Common myeloid progenitor, CD34-positive (primary cell): Measurements from ENCODE around the gene PTPN23.

Experiments
- CTCF ChIA-PET: fragments of 350-600 bp; sonication (Branson Sonifier 250); formaldehyde crosslinking; loops from one replicate; lab custom pipeline; 2021; ENCODE audit warnings: antibody characterized with exemption; lab: Charles Lee
- POLR2A ChIA-PET: fragments of 350-600 bp; sonication (Branson Sonifier 250); formaldehyde crosslinking; loops from one replicate; lab custom pipeline; 2021; ENCODE audit warnings: antibody characterized with exemption; lab: Charles Lee
- DNase-seq, 3 donors: peaks; one replicate each; pipeline versions ENCODE4 v3.0.0 to v3.0.0-alpha.2; 2013
- H3K27ac ChIP-seq, 2 experiments: 1 replicate in 1 of 2; 2 replicates in 1 of 2; pipeline ENCODE4 v1.7.0; 2013; ENCODE audit warnings: inconsistent platforms in 2 of 2, low read length in 2 of 2, mild to moderate bottlenecking in 2 of 2, low read depth in 1 of 2, moderate library complexity in 1 of 2; ENCODE audit not compliant: severe bottlenecking in 2 of 2, insufficient read depth in 1 of 2, poor library complexity in 1 of 2
- H3K27me3 ChIP-seq, 5 experiments: replicated peaks in 2 of 5; 1 replicate in 3 of 5; 2 replicates in 2 of 5; pipeline versions ENCODE4 v1.6.1 to v1.7.0; 2013; ENCODE audit warnings: low read length in 4 of 5, mild to moderate bottlenecking in 2 of 5, moderate library complexity in 2 of 5, inconsistent platforms in 1 of 5; ENCODE audit not compliant: insufficient read depth in 5 of 5, control insufficient read depth in 4 of 5
- H3K36me3 ChIP-seq, 4 experiments: 1 replicate in 2 of 4; 2 replicates in 2 of 4; pipeline versions ENCODE4 v1.6.1 to v1.7.0; 2013; ENCODE audit warnings: low read length in 3 of 4, control low read depth in 1 of 4, mild to moderate bottlenecking in 1 of 4; ENCODE audit not compliant: control insufficient read depth in 4 of 4, insufficient read depth in 4 of 4
- H3K4me1 ChIP-seq, 4 experiments: 1 replicate in 3 of 4; 2 replicates in 1 of 4; pipeline versions ENCODE4 v1.6.1 to v1.7.1; 2013; ENCODE audit warnings: low read length in 3 of 4, mild to moderate bottlenecking in 3 of 4, control low read depth in 1 of 4, inconsistent platforms in 1 of 4, moderate library complexity in 1 of 4; ENCODE audit not compliant: control insufficient read depth in 4 of 4, insufficient read depth in 4 of 4; ENCODE audit errors: control extremely low read depth in 1 of 4
- H3K4me3 ChIP-seq, 7 experiments: 1 replicate in 4 of 7; 2 replicates in 3 of 7; pipeline versions ENCODE4 v1.5.1 to v1.7.0; 2013; ENCODE audit warnings: mild to moderate bottlenecking in 7 of 7, low read length in 6 of 7, moderate library complexity in 6 of 7, inconsistent platforms in 2 of 7, low read depth in 2 of 7, control low read depth in 1 of 7; ENCODE audit not compliant: insufficient read depth in 4 of 7, control insufficient read depth in 1 of 7; ENCODE audit errors: extremely low read depth in 1 of 7
- H3K9me3 ChIP-seq, 5 experiments: 1 replicate in 4 of 5; 2 replicates in 1 of 5; pipeline versions ENCODE4 v1.6.1 to v1.7.1; 2013; ENCODE audit warnings: low read length in 4 of 5, mild to moderate bottlenecking in 2 of 5, inconsistent platforms in 1 of 5, low read depth in 1 of 5, moderate library complexity in 1 of 5; ENCODE audit not compliant: control insufficient read depth in 4 of 5, insufficient read depth in 2 of 5; ENCODE audit errors: control extremely low read depth in 1 of 5
- WGBS: methylation state at CpG from one replicate; pipeline ENCODE4 v1.1.5; 2013; ENCODE audit not compliant: insufficient coverage; 5-methylcytosine and 5-hydroxymethylcytosine counted together

PTPN23 gene

GRCh38 chr3:47418167-47419082, 37.6 kb downstream of the PTPN23 start:
- POLR2A ChIA-PET: no interaction called here
- H3K4me3 ChIP-seq: no peak overlapping the region
- 98% methylated on average over 46 of the region's 53 CpGs for WGBS
- H3K36me3 ChIP-seq: peaks cover 6 to 82% (median 49%) of the 10 kb centered on the region in 4 experiments
- peaks cover 0 to 18% (median 8%) of the 10 kb centered on the region in 4 experiments for H3K4me1 ChIP-seq
- CTCF ChIA-PET: interaction anchor here (6.3 kb wide), 1 partner anchor 59 kb away, joined by 63 read pairs; the partner anchor contains the start of gene SCAP
- H3K27ac ChIP-seq: no peak overlapping the region
- H3K9me3 ChIP-seq: no peaks in the 10 kb centered on the region
- no peaks in the 10 kb centered on the region for H3K27me3 ChIP-seq
- DNase-seq: no peak

DNA sequence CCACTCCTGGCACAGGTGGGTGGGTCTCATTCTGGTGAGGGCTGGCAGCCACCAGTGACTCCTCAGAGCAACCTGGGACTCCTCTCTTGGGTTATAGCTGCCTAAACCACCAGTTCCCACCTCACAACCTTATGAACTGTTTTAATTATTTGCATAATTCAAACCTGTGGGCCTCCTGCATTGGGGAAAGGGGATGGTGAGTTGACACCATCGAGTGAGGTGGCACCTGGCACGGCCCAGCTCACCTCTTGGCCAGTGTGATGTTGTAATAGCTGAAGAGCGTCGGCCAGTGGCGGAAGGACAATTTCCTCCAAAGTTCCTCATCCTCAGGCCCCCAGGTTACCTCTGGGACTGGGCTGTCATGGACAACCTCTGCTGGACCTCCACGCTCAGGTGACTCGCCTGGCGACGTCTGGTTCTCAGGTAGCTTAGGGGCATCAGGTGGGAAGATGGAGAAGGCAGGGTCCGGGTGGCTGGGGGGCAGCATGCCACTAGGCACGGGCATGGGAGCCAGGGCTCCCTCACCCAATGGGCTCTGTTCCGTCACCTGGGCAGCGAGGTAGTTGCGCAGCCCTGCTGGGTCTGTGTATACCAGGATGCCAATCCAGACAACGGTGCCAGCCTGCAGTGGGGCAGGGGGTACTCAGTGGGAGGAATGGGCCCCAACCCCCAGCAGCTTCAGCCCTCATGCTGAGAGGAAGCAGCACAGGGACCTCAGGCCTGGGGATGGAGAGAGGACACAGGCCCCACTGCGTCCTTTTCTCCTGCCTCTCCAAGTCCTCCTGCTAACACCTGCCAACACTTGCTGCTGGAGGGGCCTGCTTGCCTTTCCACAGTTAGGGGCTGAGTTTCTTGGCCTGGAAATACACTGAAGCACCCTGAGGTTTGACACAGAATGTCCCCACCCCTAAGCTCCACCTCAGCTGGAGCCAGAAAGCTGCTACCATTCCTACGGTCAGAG, 38.5 kb downstream of the PTPN23 start:
- no peak overlapping the region for H3K4me3 ChIP-seq
- peaks cover 0 to 18% (median 8%) of the 10 kb centered on the region in 4 experiments for H3K4me1 ChIP-seq
- ChIA-PET POLR2A (no interaction called here), CTCF (interaction anchor here (0.7 to 6.3 kb wide), 5 partner anchors 58 to 399 kb away, joined by 3 to 63 read pairs (median 7); partner anchors contain the start of gene SCAP)
- no peaks in the 10 kb centered on the region for H3K9me3 ChIP-seq
- H3K27ac ChIP-seq: no peak overlapping the region
- H3K36me3 ChIP-seq: peaks cover 3 to 80% (median 47%) of the 10 kb centered on the region in 4 experiments
- DNase-seq: no peak
- WGBS: 94% methylated on average over 15 of the region's 17 CpGs
- no peaks in the 10 kb centered on the region for H3K27me3 ChIP-seq

GRCh38 chr3:47420044-47420430, 39.2 kb downstream of the PTPN23 start:
- H3K36me3 ChIP-seq: peaks cover 3 to 80% (median 45%) of the 10 kb centered on the region in 4 experiments
- ChIA-PET POLR2A (no interaction called here), CTCF (interaction anchor here (0.7 to 6.3 kb wide), 8 partner anchors 18 to 399 kb away, joined by 3 to 63 read pairs (median 5); partner anchors contain the start of gene SCAP)
- H3K27me3 ChIP-seq: no peaks in the 10 kb centered on the region
- WGBS: 100% methylated on average over 3 of the region's 5 CpGs
- no peaks in the 10 kb centered on the region for H3K9me3 ChIP-seq
- peaks cover 0 to 18% (median 8%) of the 10 kb centered on the region in 4 experiments for H3K4me1 ChIP-seq
- H3K4me3 ChIP-seq: no peak overlapping the region
- H3K27ac ChIP-seq: no peak overlapping the region
- DNase-seq: no peak

- ChIA-PET CTCF (interaction anchor here (0.6 to 6.3 kb wide), 34 partner anchors 8 to 1175 kb away, joined by 3 to 63 read pairs (median 5); partner anchors contain the start of genes DHX30, ELP6 and SCAP), POLR2A (no interaction called here)
- 78% methylated on average over 24 of the region's 29 CpGs for WGBS
- H3K27me3 ChIP-seq: no peaks in the 10 kb centered on the region
- peaks cover 0 to 18% (median 8%) of the 10 kb centered on the region in 4 experiments for H3K4me1 ChIP-seq
- H3K27ac ChIP-seq: peak overlapping the region; percentile 40 to 69
- H3K9me3 ChIP-seq: no peaks in the 10 kb centered on the region
- peak overlapping the region in 3 of 7 experiments; percentile 26 to 40 (median 35) for H3K4me3 ChIP-seq
- H3K36me3 ChIP-seq: peaks cover 3 to 80% (median 42%) of the 10 kb centered on the region in 4 experiments
- DNase-seq: peak; percentile 92 to 95 (median 93)
Observed at GRCh38 chr3:47420511-47421484, 40.0 kb downstream of the PTPN23 start.

GRCh38 chr3:47421741-47422649, 41.2 kb downstream of the PTPN23 start:
- Histone ChIP-seq H3K4me1 (peaks cover 0 to 18% (median 8%) of the 10 kb centered on the region in 4 experiments), H3K36me3 (peaks cover 3 to 80% (median 42%) of the 10 kb centered on the region in 4 experiments), H3K4me3 (peak overlapping the region in 1 of 7 experiments; percentile 26), H3K27ac (peak overlapping the region; percentile 40 to 69), H3K27me3 (no peaks in the 10 kb centered on the region), H3K9me3 (no peaks in the 10 kb centered on the region)
- WGBS: 89% methylated on average over 11 of the region's 13 CpGs
- CTCF ChIA-PET: interaction anchor here (0.6 to 6.3 kb wide), 30 partner anchors 9 to 576 kb away, joined by 3 to 63 read pairs (median 5); partner anchors contain the start of genes DHX30, ELP6 and SCAP
- POLR2A ChIA-PET: no interaction called here
- peak; percentile 43 to 54 (median 48) for DNase-seq
